SIG-M5 treated with dmso at 0.1 percent for 504 hours (cell line): ENCODE measurements around the gene MGLL.

Experiments
- DNase-seq: peaks from one replicate; lab custom pipeline; 2025; ENCODE audit not compliant: unreplicated experiment; lab: John Stamatoyannopoulos, UW

MGLL gene

GRCh38 chr3:127743351-127744252, 78.7 kb downstream of the MGLL start:
- no peak for DNase-seq

GRCh38 chr3:127742580-127742979, 79.7 kb downstream of the MGLL start:
- no peak for DNase-seq

- DNase-seq, result no peak
Measured at GRCh38 chr3:127741690-127742089, 80.6 kb downstream of the MGLL start.

GRCh38 chr3:127741246-127741645, 81.1 kb downstream of the MGLL start:
- DNase-seq, result no peak

GRCh38 chr3:127740136-127740915, 82.0 kb downstream of the MGLL start:
- no peak for DNase-seq

GRCh38 chr3:127739347-127740135, 82.8 kb downstream of the MGLL start:
- no peak for DNase-seq

GRCh38 chr3:127738192-127738840, 84.0 kb downstream of the MGLL start:
- DNase-seq, result peak; percentile 21

- DNase-seq, result no peak
Measured at GRCh38 chr3:127736801-127737539, 85.3 kb downstream of the MGLL start.

- peak; percentile 73 for DNase-seq
Measured at GRCh38 chr3:127735767-127736693, 86.3 kb downstream of the MGLL start.

GRCh38 chr3:127734754-127735473, 87.4 kb downstream of the MGLL start:
- peak; percentile 71 for DNase-seq

- DNase-seq, result no peak
Measured at GRCh38 chr3:127734181-127734720, 88.1 kb downstream of the MGLL start.

GRCh38 chr3:127733781-127734180, 88.5 kb downstream of the MGLL start:
- no peak for DNase-seq

- DNase-seq, result peak; percentile 35
Measured at GRCh38 chr3:127732879-127733350, 89.4 kb downstream of the MGLL start.

GRCh38 chr3:127732303-127732702, 90.0 kb downstream of the MGLL start:
- no peak for DNase-seq

GRCh38 chr3:127731546-127732289, 90.6 kb downstream of the MGLL start:
- no peak for DNase-seq

GRCh38 chr3:127730666-127731295, 91.5 kb downstream of the MGLL start:
- DNase-seq, result no peak

- DNase-seq, result no peak
Measured at GRCh38 chr3:127730171-127730570, 92.1 kb downstream of the MGLL start.
